ENCODE results near the gene ELOVL3.

Gene ELOVL3

GRCh38 chr10:102279104-102279503 lies 53.0 kb downstream of the ELOVL3 start:
- no peaks in the 10 kb centered on the region for H3K27me3 Mint-ChIP-seq (ENCODE audit: low read depth)
- H3K27ac Mint-ChIP-seq = peak overlapping the region in 2 of 3 experiments; percentile 76 to 80
- H3K4me3 Mint-ChIP-seq = no peak overlapping the region
- H3K9me3 Mint-ChIP-seq = no peaks in the 10 kb centered on the region
- H3K4me1 Mint-ChIP-seq = peaks cover 49% of the 10 kb centered on the region
- TF ChIP-seq CTCF (IDR thresholded peaks at IDR 0.05; ENCODE audit: unreplicated experiment in 3 of 3) = no peak
- H3K36me3 Mint-ChIP-seq (ENCODE audit: low read depth) = peaks cover 15% of the 10 kb centered on the region

Data from nephron (organoid).